DOHH2 (cell line): ENCODE results near the gene ST7.
A peak's percentile ranks its signal among the peaks of the same experiment; 100 is the strongest.

Experiments
- H3F3A ChIP-seq: fragments of 200-600 bp; sonication (generic), shearing (Covaris generic); 2 replicates; pipeline ENCODE4 v1.6.0; 2016; ENCODE audit warnings: antibody characterized with exemption, mild to moderate bottlenecking; ENCODE audit not compliant: control insufficient read depth, insufficient read depth
- H3K27ac ChIP-seq: fragments of 200-600 bp; sonication (generic); 2 replicates; pipeline ENCODE4 v1.5.1; 2014; ENCODE audit warnings: low read depth, mild to moderate bottlenecking, low read length, moderate library complexity
- H3K27me3 ChIP-seq: fragments of 200-600 bp; sonication (generic); 2 replicates; pipeline ENCODE4 v1.6.1; 2014; ENCODE audit warnings: mild to moderate bottlenecking, low read length, mixed read lengths; ENCODE audit not compliant: control insufficient read depth
- H3K36me3 ChIP-seq: fragments of 200-600 bp; sonication (generic); 2 replicates; pipeline ENCODE4 v1.6.1; 2014; ENCODE audit warnings: mild to moderate bottlenecking, low read length, moderate library complexity, mixed read lengths; ENCODE audit not compliant: control insufficient read depth
- H3K4me1 ChIP-seq: fragments of 200-600 bp; sonication (generic); 2 replicates; pipeline ENCODE4 v1.6.1; 2014; ENCODE audit warnings: mild to moderate bottlenecking, low read length, mixed read lengths; ENCODE audit not compliant: control insufficient read depth
- H3K4me2 ChIP-seq: fragments of 200-600 bp; sonication (generic); 2 replicates; pipeline ENCODE4 v1.6.0; 2014; ENCODE audit warnings: mild to moderate bottlenecking, low read length, moderate library complexity
- H3K4me3 ChIP-seq: fragments of 200-600 bp; sonication (generic); 2 replicates; pipeline ENCODE4 v1.5.1; 2014; ENCODE audit warnings: mild to moderate bottlenecking, low read length, mixed read lengths
- H3K79me2 ChIP-seq: fragments of 200-600 bp; sonication (generic); 2 replicates; pipeline ENCODE4 v1.6.1; 2014; ENCODE audit warnings: mild to moderate bottlenecking, low read length, mixed read lengths; ENCODE audit not compliant: control insufficient read depth
- H3K9me2 ChIP-seq: fragments of 200-600 bp; sonication (generic); replicated peaks from 2 replicates; pipeline ENCODE4 v1.6.1; 2014; ENCODE audit warnings: mild to moderate bottlenecking, low read length, mixed read lengths; ENCODE audit not compliant: control insufficient read depth
- H3K9me3 ChIP-seq: fragments of 200-600 bp; sonication (generic); 2 replicates; pipeline ENCODE4 v1.6.1; 2014; ENCODE audit warnings: antibody characterized with exemption, low read length, mixed read lengths; ENCODE audit not compliant: control insufficient read depth, insufficient read depth
- H4K20me1 ChIP-seq: fragments of 200-600 bp; sonication (generic); 2 replicates; pipeline ENCODE4 v1.6.0; 2014; ENCODE audit warnings: low read depth, mild to moderate bottlenecking, antibody characterized with exemption, low read length, moderate library complexity; ENCODE audit not compliant: control insufficient read depth, insufficient read depth
- EZH2phosphoT487 ChIP-seq: fragments of 200-600 bp; sonication (generic); IDR thresholded peaks from 2 replicates; pipeline ENCODE4 v1.6.1; 2017; ENCODE audit warnings: borderline replicate concordance, mild to moderate bottlenecking, antibody characterized with exemption, low read length, moderate library complexity, mixed read lengths
- TF ChIP-seq, protein P1 (sequence below): fragments of 200-600 bp; sonication (generic); IDR thresholded peaks from one replicate; pipeline ENCODE4 v1.5.1; 2014; ENCODE audit warnings: antibody characterized with exemption, mild to moderate bottlenecking, low read depth, low read length; ENCODE audit not compliant: poor library complexity, severe bottlenecking

ST7 gene

DNA sequence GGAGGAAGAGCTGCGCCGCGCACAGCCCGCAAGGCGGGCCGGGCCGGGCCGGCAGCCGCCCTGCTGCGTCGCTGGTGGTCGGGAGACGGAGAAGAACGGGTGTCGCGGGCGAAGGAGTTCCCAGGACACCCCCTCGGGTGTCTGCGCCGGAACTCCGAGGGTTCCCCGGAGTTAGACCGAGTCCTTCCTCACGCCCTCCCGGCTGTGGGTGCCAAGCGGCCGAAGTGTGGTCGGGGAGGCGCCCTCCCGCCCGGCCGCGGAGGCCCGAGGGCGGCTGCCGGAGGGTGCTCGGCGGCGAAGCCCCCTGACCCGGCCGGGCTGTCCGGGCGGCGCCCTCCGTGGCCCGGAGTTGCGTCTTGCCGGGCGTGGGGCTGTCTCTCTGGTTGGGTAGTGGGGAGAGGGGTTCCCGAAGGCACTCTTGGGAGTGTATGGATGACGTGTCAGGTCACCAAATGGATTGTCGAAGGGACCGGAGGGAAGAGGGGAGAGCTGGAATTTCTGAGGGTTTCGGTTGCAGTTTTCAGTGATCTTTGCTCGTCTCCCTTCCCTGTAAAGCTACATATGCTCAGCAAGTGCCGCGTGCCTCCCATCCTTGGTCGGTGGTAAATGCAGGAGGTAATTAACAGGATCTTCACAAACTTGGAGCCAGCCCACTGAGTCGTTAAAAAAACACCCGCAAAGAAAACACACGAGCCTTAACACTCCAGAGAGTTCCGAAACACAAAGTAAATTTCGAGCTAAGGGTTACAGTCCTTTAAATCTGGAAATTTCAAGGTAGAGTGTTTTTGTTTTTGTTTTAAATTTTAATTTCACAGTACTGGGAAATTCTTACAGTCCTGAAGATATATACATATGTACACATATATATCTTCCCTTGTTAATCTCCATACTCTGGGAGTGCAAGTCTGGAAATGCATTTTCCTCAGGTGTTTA is 871 bp downstream of the ST7 start:
- no peaks in the 10 kb centered on the region for H4K20me1 ChIP-seq
- no peaks in the 10 kb centered on the region for H3K36me3 ChIP-seq
- H3K79me2 ChIP-seq: peaks cover 21% of the 10 kb centered on the region
- H3F3A ChIP-seq: peaks cover 11% of the 10 kb centered on the region
- H3K9me2 ChIP-seq: no peaks in the 10 kb centered on the region
- H3K4me2 ChIP-seq: peak overlapping the region; percentile 92
- H3K4me3 ChIP-seq: peak overlapping the region; percentile 89
- peaks cover 38% of the 10 kb centered on the region for H3K4me1 ChIP-seq
- TF ChIP-seq, protein P1, sequence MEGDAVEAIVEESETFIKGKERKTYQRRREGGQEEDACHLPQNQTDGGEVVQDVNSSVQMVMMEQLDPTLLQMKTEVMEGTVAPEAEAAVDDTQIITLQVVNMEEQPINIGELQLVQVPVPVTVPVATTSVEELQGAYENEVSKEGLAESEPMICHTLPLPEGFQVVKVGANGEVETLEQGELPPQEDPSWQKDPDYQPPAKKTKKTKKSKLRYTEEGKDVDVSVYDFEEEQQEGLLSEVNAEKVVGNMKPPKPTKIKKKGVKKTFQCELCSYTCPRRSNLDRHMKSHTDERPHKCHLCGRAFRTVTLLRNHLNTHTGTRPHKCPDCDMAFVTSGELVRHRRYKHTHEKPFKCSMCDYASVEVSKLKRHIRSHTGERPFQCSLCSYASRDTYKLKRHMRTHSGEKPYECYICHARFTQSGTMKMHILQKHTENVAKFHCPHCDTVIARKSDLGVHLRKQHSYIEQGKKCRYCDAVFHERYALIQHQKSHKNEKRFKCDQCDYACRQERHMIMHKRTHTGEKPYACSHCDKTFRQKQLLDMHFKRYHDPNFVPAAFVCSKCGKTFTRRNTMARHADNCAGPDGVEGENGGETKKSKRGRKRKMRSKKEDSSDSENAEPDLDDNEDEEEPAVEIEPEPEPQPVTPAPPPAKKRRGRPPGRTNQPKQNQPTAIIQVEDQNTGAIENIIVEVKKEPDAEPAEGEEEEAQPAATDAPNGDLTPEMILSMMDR: no peak
- no peak for TF ChIP-seq EZH2phosphoT487
- H3K9me3 ChIP-seq: no peaks in the 10 kb centered on the region
- H3K27ac ChIP-seq: 0 out of 2 replicates have a peak overlapping the region, but pooled peaks have one; percentile 5
- H3K27me3 ChIP-seq: no peaks in the 10 kb centered on the region

DNA sequence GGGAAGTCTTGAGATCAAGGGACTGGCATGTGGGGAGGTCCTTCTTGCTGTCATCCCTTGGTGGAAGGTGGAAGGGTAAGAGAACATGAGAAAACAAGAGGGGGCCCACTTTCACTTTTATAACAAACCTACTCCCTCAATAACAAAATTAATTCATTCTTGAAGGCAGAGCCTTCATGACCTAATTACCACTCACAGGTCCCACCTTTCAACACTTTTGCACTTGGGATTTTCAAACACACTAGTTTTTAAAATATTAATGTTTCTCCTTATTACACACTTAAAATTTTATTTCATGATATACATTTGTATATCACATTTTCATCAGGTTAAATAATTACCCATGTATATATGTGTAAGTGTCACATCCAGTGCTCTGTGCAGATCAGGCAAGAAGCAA is 2.0 kb downstream of the ST7 start:
- no peak for TF ChIP-seq EZH2phosphoT487
- TF ChIP-seq, protein P1: no peak
- Histone ChIP-seq H3K27me3 (no peaks in the 10 kb centered on the region), H3K36me3 (no peaks in the 10 kb centered on the region), H3K9me3 (no peaks in the 10 kb centered on the region), H3K4me1 (peaks cover 38% of the 10 kb centered on the region), H3K79me2 (peaks cover 29% of the 10 kb centered on the region), H3K9me2 (no peaks in the 10 kb centered on the region), H3F3A (peaks cover 11% of the 10 kb centered on the region), H4K20me1 (no peaks in the 10 kb centered on the region), H3K4me2 (peak overlapping the region; percentile 92), H3K4me3 (peak overlapping the region; percentile 89), H3K27ac (no peak overlapping the region)

DNA sequence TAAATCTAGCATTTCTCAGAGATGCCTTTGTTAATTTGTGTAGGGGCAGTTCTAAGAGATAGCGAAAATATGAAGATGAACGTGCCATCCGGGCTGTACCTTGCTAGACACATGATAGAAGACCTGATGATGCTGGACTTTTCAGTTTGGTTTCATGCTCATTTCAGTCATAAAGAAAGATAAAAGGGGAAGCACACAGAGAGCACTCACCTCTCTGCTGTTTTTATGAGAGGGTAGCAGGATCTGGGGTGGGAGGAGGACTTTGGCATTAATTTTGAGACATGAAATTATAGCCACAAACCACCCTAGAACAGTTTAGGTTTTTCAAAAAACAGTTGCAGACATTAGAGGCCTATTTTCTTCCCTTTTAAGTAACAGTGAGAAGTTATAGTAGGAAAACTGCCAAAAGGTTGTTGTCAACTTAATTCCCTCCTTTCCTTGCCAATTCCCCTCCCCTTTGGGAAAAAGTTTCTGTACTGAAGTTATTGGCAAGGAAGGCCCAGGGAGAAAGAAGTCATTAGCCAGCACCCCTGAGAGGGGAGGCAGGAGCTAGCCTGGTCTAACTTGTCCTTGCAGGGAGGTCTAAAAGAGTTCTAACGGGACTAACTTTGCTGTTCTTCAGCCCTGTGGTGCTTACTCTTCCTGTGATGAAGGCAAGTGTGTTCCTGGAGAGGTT is 2.6 kb downstream of the ST7 start:
- Histone ChIP-seq H3K4me2 (peak overlapping the region; percentile 92), H3K9me3 (no peaks in the 10 kb centered on the region), H3K79me2 (peaks cover 34% of the 10 kb centered on the region), H3K9me2 (no peaks in the 10 kb centered on the region), H3K4me3 (no peak overlapping the region), H3F3A (peaks cover 11% of the 10 kb centered on the region), H3K27ac (no peak overlapping the region), H3K27me3 (no peaks in the 10 kb centered on the region), H4K20me1 (no peaks in the 10 kb centered on the region), H3K4me1 (peaks cover 38% of the 10 kb centered on the region), H3K36me3 (no peaks in the 10 kb centered on the region)
- TF ChIP-seq EZH2phosphoT487: no peak
- TF ChIP-seq, protein P1: no peak
